ENCODE results near the gene ZNF329.
"Not testable (repeated sequence)": the region's sequence is repeated elsewhere in the genome, so short reads cannot be mapped to it uniquely, and the experiment has no call there.

The ZNF329 gene

DNA sequence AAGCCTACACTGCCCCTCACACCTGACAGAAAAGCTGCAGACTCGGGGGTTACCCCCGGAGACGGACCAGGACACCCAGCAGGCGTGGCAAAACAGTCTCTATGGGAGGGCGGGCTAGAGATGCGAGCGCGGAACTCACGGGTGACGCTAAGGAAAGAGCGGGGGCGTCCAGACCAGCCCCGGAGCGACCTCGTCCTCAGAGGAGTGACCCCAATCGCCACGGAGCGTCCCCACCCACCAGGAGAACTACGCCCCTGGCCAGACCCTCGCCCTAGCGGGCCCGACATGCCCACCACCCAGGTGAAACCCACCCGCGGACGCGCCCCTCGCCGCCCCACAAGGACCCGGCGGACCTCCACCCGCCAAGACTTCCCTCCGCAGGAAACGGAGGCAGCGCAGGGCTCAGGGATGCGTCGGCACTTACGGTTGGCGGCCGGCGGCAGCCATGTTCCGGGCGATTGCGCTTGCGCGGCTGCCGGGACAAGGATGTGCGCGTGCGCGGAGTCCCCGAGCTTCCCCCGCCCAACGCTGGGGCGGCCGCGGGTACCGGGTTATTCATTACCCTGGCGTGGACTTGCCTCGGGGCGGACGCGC is at the start of gene ZNF329:
Gene ZNF329, minus strand, starts transcription at position 462 of the 594 bp plus-strand sequence. CDS start 21,286 bp downstream, outside the sequence.
- DNase-seq (ENCODE audit: low spot score), result peak; percentile 55

DNA sequence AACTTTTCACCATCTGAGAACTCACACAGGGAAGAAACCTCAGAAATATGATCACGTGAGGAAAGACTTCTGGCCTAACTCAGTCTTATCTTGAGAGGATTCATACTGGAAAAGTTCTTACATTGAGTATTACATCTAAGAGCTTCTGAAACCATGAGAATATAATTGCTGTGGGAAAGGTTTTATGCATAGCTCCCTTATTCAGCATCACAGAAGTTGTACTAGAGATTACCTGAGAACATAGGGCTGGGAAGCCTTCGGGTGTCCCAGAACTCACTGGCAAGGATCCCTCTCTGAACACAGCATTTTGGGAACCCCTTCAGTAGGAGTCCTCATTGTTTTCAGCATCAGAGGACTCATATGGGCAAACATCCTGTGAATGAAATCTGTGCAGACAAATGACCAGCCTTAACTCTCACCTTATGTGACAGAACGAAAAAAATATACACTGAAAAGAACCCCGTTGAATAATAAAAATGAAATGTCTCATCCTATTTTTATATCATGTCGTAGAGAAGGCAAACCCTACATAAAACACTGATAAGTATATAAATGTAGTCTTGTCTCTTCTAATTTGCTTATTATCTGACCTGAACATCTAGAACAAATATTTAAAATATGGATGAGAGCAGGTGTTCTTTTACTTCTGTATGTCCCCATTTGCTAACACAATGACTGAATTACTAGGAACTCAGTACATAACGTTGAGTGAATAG is 46.5 kb upstream of the ZNF329 start:
- no peak for DNase-seq (ENCODE audit: low spot score)

DNA sequence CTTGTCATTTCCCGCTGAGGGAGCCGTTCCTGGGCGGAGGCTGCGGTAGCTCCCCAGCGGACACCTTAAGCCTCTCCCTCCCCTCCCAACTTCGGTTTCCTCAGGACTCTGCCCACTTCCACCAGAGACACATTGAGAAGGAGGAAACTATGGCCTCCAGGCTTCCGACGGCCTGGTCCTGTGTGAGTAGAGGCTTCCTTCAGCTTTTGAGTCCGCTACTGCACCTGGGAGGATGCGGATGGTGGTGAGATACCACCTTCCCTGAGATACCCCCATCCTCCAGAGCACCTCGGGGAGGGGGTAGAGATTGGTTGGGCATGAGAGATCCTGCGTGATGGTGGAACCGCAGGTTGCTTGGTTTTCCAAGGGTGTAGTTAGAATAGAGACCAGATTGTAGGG is 33.2 kb upstream of the ZNF329 start:
- no peak for DNase-seq (ENCODE audit: low spot score)

DNA sequence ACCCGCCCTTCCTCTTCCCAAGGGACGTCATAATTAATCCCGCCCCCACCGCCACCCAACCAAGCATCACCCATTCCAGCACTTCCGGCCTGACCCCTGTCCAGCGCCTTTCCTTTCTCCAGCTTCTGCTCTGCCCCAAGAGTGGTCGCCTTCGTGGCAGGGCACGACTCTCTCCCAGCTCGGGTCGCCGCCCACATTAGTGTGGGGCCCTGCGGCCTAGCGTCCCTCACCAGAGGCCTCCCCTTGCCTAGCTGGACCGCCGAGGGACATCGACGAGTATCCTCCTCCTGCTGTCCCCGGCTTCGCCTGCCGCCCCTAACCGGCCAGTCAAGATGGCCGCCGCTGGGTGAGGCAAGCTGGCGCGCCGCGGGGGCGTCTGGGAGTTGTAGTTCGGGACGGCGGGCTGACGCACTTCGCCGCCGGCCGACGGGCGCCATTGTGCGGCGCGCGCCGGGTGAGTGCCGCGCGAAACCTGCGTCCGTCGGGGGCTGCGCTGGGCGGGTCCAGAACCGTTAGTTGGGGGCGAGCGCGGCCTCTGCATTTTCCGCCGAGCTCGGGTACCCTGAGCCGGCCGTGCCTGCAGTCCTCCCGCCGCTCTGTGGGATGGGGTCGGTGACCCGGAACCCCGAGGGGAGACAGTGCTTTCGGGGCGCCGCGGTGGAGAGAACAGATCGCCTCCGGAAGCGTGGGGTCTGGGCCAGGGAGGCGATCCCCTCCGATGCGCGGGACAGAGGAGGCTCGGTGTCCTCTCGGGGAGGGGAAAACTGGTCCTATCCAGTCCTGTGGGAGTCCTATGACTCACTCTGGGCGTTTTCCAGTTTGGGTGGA is 32.6 kb upstream of the ZNF329 start, which contains the start of gene ZNF274:
Gene ZNF274, plus strand, starts transcription at position 73 of the 828 bp plus-strand sequence. CDS start 905 bp downstream, outside the sequence.
- DNase-seq (ENCODE audit: low spot score), result peak; percentile 83

GRCh38 chr19:58182577-58182988 is 32.0 kb upstream of the ZNF329 start:
- DNase-seq (ENCODE audit: low spot score), result no peak

GRCh38 chr19:58181902-58182576 is 31.4 kb upstream of the ZNF329 start:
- DNase-seq (ENCODE audit: low spot score), result no peak

GRCh38 chr19:58170860-58171259 is 20.3 kb upstream of the ZNF329 start:
- DNase-seq (ENCODE audit: low spot score), result no peak

- no peak for DNase-seq (ENCODE audit: low spot score)
Observed at GRCh38 chr19:58166708-58167280, 16.2 kb upstream of the ZNF329 start.

GRCh38 chr19:58166268-58166667 is 15.7 kb upstream of the ZNF329 start:
- no peak for DNase-seq (ENCODE audit: low spot score)

DNA sequence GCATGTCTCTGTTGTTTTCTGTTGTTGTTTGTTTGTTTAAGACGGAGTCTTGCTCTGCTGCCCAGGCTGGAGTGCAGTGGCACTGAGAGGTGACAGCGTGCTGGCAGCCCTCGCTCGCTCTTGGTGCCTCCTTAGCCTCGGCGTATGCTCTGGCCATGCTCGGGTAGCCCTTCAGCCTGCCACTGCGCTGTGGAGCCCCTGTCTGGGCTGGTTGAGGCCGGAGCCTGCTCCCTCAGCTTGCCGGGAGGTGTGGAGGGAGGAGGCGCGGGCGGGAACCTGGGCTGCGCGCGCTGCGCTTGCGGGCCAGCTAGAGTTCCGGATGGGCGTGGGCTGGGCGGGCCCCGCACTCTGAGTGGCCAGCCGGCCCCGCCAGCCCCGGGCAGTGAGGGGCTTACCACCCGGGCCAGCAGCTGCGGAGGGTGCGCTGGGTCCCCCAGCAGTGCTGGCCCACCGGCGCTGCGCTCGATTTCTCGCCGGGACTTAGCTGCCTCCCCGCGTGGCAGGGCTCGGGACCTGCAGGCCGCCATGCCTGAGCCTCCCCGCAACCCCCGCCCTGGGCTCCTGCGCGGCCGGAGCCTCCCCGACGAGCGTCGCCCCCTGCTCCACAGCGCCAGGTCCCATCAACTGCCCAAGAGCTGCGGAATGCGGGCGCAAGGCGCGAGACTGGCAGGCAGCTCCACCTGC is 6.6 kb upstream of the ZNF329 start:
- no peak for DNase-seq (ENCODE audit: low spot score)

DNA sequence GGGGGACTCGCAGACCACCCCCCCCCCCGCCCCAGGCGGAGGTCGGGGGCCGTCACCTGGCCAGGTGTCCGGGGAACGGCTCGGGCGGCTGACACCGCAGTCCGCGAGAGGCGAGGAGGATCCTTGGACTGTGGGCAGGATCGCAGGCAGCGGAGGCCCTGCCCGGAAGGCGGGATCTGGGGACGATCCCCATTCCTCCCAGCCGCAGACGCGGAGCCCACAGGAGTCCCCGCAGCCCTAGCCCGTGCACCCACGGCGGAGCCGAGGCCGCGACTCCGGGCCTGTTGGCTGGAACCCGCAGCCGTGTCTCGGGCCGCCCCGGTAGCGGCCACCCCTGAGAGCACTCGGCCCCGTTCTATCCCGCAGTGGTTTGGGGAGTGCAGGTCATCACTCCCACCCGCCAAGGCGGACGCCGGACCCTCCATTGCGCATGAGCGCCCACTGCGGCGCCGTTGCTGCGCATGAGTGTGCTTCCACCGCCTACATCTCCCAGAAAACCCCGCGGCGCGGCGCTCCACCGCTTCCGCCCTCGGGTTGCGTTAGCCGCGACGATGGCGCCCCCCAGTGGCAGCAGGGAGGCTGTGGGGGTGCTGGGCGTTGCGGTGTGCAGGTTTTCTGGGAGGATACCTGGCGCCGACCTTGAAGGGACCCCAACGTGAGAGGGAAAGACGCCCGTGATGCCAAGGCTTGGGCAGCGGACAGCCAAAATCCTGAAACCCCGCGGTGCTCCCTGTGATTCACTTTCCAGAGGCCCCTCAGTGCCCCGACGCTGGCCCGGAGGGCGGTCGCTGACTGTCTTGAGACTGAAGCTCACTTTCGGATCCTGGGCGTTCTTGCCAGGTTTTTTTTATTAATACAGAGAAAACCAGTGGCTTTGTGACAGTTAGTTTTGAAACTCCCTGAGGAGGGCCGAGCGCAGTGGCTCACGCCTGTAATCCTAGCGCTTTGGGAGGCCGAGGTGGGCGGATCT is 4.4 kb upstream of the ZNF329 start:
- DNase-seq (ENCODE audit: low spot score), result peak; percentile 88

GRCh38 chr19:58154287-58154678 is 3.7 kb upstream of the ZNF329 start:
- peak; percentile 11 for DNase-seq (ENCODE audit: low spot score)

DNA sequence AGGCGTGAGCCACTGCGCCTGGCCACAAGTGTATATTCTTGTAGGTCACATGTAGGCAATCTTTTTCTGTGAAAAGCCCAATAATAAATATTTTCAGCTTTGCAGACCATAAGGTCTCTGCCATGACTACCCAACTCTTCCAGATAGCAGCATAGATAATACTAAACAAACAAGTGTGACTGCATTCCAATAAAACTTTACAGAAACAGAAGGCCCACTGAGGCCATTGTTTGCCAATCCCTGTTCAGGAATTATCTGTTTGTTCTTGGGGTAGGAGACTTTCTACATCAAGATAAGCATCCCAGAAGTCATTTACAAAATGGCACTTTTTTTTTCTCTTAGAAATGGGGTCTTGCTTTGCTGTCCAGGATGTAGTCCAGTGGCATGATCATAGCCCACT is 2.8 kb upstream of the ZNF329 start:
- no peak for DNase-seq (ENCODE audit: low spot score)

DNA sequence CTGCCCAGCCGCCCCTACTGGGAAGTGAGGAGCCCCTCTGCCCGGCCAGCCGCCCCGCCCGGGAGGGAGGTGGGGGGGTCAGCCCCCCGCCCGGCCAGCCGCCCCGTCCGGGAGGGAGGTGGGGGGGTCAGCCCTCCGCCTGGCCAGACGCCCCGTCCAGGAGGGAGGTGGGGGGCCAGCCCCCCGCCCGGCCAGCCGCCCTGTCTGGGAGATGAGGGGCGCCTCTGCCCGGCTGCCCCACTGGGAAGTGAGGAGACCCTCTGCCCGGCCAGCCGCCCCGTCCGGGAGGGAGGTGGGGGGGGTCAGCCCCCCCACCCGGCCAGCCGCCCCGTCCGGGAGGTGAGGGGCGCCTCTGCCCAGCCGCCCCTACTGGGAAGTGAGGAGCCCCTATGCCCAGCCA is 3.1 kb downstream of the ZNF329 start:
- not testable (repeated sequence) for DNase-seq (ENCODE audit: low spot score)

- DNase-seq (ENCODE audit: low spot score), result no peak
Observed at GRCh38 chr19:58145849-58146248, 4.7 kb downstream of the ZNF329 start.

DNA sequence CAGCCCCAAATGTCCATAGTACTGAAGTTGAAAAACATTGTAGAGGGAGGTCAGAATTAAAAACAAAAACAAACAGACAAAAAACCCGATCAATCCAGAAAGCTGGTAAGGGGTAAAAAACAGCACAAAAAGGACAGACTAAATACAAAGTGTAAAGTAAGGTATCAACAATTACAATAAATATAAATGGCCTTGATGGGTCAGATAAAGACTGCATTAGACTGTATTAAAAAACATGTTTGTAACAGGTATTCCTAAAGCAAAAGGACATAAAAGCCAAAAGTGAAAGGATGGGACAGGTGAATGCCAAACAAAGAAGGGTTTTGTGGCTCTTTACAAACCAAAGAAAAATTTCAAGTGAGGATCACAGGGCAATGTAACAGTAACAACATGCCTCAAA is 16.3 kb downstream of the ZNF329 start:
- no peak for DNase-seq (ENCODE audit: low spot score)

DNA sequence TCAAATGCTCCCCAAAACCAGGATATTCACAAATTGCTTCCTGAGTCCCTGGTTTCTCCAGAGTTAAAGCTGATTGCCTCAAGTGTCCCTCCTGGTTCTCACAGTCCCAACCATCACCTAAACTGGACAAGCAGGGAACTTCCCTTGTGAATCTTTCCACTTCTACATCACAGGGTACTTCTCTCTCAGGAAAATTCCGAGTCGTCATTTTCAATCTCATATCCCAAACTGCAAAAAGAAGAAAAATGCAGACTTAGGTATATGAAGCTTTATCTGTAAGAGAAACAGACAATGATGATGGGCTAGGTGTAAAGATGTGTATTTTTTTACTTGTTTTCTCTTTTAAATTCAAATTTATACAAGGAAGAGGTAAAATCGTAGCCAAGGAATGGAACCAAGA is 21.3 kb downstream of the ZNF329 start:
- DNase-seq (ENCODE audit: low spot score), result no peak

DNA sequence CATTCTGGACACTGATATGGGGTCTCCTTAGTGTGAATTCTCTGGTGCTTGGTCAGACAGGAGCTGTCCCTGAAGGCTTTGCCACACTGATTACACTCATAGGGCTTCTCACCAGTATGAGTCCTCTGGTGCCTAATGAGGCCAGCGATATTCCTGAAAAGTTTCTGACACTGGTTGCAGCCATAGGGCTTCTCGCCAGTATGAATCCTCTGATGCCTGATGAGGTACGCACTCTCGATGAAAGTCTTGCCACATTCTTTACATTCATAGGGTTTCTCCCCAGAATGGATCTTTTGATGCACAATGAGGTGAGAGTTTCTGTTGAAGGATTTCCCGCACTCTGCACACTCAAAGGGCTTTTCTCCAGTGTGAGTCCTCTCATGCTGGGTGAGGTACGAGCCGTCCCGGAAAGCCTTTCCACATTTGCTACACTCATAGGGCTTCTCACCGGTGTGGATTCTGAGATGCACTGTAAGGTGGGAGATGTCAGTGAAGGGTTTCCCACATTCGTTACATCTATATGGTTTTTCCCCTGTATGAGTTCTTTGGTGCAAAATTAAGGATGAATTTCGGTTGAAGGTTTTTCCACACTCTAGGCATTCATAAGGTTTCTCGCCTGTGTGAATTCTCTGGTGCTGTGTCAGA is 22.4 kb downstream of the ZNF329 start:
- DNase-seq (ENCODE audit: low spot score), result no peak

DNA sequence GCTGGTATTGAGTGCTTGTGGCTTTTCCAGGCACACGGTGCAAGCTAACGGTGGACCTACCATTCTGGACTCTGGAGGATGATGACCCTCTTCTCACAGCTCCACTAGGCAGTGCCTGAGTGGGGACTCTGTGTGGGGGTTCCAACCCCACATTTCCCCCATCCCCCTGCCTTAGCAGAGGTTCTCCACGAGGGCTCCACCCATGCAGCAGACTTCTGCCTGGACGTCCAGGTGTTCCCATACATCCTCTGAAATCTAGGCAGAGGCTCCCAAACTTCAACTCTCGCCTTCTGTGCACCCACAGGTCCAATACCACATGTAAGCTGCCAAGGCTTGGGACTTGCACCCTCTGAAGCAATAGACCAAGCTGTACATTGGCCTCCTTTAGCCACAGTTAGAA is 27.2 kb downstream of the ZNF329 start:
- no peak for DNase-seq (ENCODE audit: low spot score)

All from pons (tissue), 1 donor.